ENCODE measurements around the gene CUZD1. TPM values are rescaled to one million over a fixed set of nuclear protein-coding genes. Genes with fewer than 3 reads are reported as not detected.

Gene CUZD1
- total RNA-seq, 1 donor from 2014 or later: 0.23 TPM

GRCh38 chr10:122882766-122883165 lies 37.1 kb upstream of the CUZD1 start:
- H3K36me3 Mint-ChIP-seq (ENCODE audit: low read depth, unreplicated experiment): no peaks in the 10 kb centered on the region
- Histone ChIP-seq H3K27me3 (ENCODE audit: insufficient read depth, low read length) (no peaks in the 10 kb centered on the region), H3K4me2 (ENCODE audit: low read length) (no peak overlapping the region), H3K79me2 (ENCODE audit: insufficient read depth, low read length) (peaks cover 14% of the 10 kb centered on the region), H3K4me3 (ENCODE audit: insufficient read depth, low read depth, low read length) (no peak overlapping the region), H4K20me1 (ENCODE audit: insufficient read depth, low read length) (no peaks in the 10 kb centered on the region), H3K36me3 (ENCODE audit: insufficient read depth, low read length) (no peaks in the 10 kb centered on the region), H2AFZ (ENCODE audit: low read depth, low read length) (no peak overlapping the region), H3K4me1 (ENCODE audit: insufficient read depth, low read length) (peaks cover 7% of the 10 kb centered on the region), H3K9ac (ENCODE audit: low read length) (no peak overlapping the region), H3K9me3 (ENCODE audit: insufficient read depth, low read depth, low read length) (no peaks in the 10 kb centered on the region), H3K27ac (ENCODE audit: low read depth, low read length) (no peak overlapping the region)
- H3K4me3 Mint-ChIP-seq (ENCODE audit: unreplicated experiment): no peak overlapping the region
- H3K4me1 Mint-ChIP-seq (ENCODE audit: low read depth, unreplicated experiment): no peaks in the 10 kb centered on the region
- no peak overlapping the region for H3K27ac Mint-ChIP-seq (ENCODE audit: unreplicated experiment)
- FAIRE-seq (no peak), DNase-seq (ENCODE audit: low read depth) (no peak)
- peaks cover 7% of the 10 kb centered on the region for H3K27me3 Mint-ChIP-seq (ENCODE audit: low read depth, unreplicated experiment)
- H3K9me3 Mint-ChIP-seq (ENCODE audit: unreplicated experiment): peaks cover 4% of the 10 kb centered on the region
- TF ChIP-seq EZH2 (IDR thresholded peaks at IDR 0.05; ENCODE audit: insufficient read depth, low read length): no peak
- no peak for TF ChIP-seq CTCF (IDR thresholded peaks at IDR 0.05; ENCODE audit: insufficient read depth, low read depth, low read length)

GRCh38 chr10:122879339-122880273 lies 33.9 kb upstream of the CUZD1 start, which contains the start of gene FAM24B:
Gene FAM24B (minus strand): TSS chr10:122879581. CDS start chr10:122850515, 29,066 bp downstream.
- no peak for FAIRE-seq
- Histone ChIP-seq H3K36me3 (ENCODE audit: insufficient read depth, low read length) (no peaks in the 10 kb centered on the region), H3K27ac (ENCODE audit: low read depth, low read length) (peak within 1 kb of the TSS; percentile 59), H3K4me3 (ENCODE audit: insufficient read depth, low read depth, low read length) (peak within 1 kb of the TSS; percentile 71), H3K4me2 (ENCODE audit: low read length) (peak within 1 kb of the TSS; percentile 88), H4K20me1 (ENCODE audit: insufficient read depth, low read length) (no peaks in the 10 kb centered on the region), H2AFZ (ENCODE audit: low read depth, low read length) (peak within 1 kb of the TSS; percentile 92), H3K27me3 (ENCODE audit: insufficient read depth, low read length) (no peaks in the 10 kb centered on the region), H3K4me1 (ENCODE audit: insufficient read depth, low read length) (peaks cover 7% of the 10 kb centered on the region), H3K9me3 (ENCODE audit: insufficient read depth, low read depth, low read length) (no peaks in the 10 kb centered on the region), H3K9ac (ENCODE audit: low read length) (peak within 1 kb of the TSS; percentile 78), H3K79me2 (ENCODE audit: insufficient read depth, low read length) (peaks cover 45% of the 10 kb centered on the region)
- Mint-ChIP-seq H3K27me3 (ENCODE audit: low read depth, unreplicated experiment) (peaks cover 7% of the 10 kb centered on the region), H3K27ac (ENCODE audit: unreplicated experiment) (peak within 1 kb of the TSS; percentile 60), H3K36me3 (ENCODE audit: low read depth, unreplicated experiment) (no peaks in the 10 kb centered on the region), H3K9me3 (ENCODE audit: unreplicated experiment) (peaks cover 4% of the 10 kb centered on the region), H3K4me3 (ENCODE audit: unreplicated experiment) (peak within 1 kb of the TSS; percentile 87), H3K4me1 (ENCODE audit: low read depth, unreplicated experiment) (no peaks in the 10 kb centered on the region)
- DNase-seq (ENCODE audit: low read depth): peak; percentile 90
- TF ChIP-seq CTCF (IDR thresholded peaks at IDR 0.05; ENCODE audit: insufficient read depth, low read depth, low read length): no peak
- TF ChIP-seq EZH2 (IDR thresholded peaks at IDR 0.05; ENCODE audit: insufficient read depth, low read length): no peak
